Esophagus squamous epithelium (tissue), 5 donors: ENCODE data around the gene KBTBD12. TPM values are rescaled to one million over a fixed set of nuclear protein-coding genes. Genes with fewer than 3 reads are reported as not detected.

Experiments used
- DNase-seq: peaks from one replicate; lab custom pipeline; 2025; lab: John Stamatoyannopoulos, UW
- H3K27ac ChIP-seq, 4 donors: fragments of 200-600 bp; sonication (generic); one replicate each; pipeline ENCODE4 v1.5.1; 2016 to 2019; ENCODE audit warnings: mild to moderate bottlenecking in 1 of 4
- H3K27me3 ChIP-seq, 4 donors: fragments of 200-600 bp; sonication (generic); 1 replicate in 3 of 4; 2 replicates in 1 of 4; pipeline versions ENCODE4 v1.5.1 to v1.6.0; 2017 to 2021; ENCODE audit warnings: antibody characterized with exemption in 1 of 4
- H3K36me3 ChIP-seq, 3 donors: fragments of 200-600 bp; sonication (generic); one replicate each; pipeline ENCODE4 v1.5.1; 2016 to 2019
- H3K4me1 ChIP-seq, 3 donors: fragments of 200-600 bp; sonication (generic); one replicate each; pipeline ENCODE4 v1.5.1; 2017 to 2019
- H3K4me3 ChIP-seq, 4 donors: fragments of 200-600 bp; sonication (generic); 1 replicate in 3 of 4; 2 replicates in 1 of 4; pipeline ENCODE4 v1.5.1; 2016 to 2019; ENCODE audit warnings: mild to moderate bottlenecking in 2 of 4, moderate library complexity in 1 of 4
- H3K9me3 ChIP-seq, 3 donors: fragments of 200-600 bp; sonication (generic); one replicate each; pipeline ENCODE4 v1.5.1; 2016 to 2019
- POLR2A ChIP-seq, 4 donors: fragments of 450-650 bp; IDR thresholded peaks; one replicate each; pipeline ENCODE4 v1.6.1; 2017; ENCODE audit warnings: antibody characterized with exemption in 4 of 4, mild to moderate bottlenecking in 4 of 4, moderate library complexity in 3 of 4
- WGBS, 2 donors: methylation state at CpG; one replicate each; pipeline ENCODE4 v1.1.5; 2018; 5-methylcytosine and 5-hydroxymethylcytosine counted together
- intact Hi-C: fragments of 100-400 bp; cut with DNase I; formaldehyde crosslinking; loops from one replicate; pipeline ENCODE4 v1.15.0; 2022
- total RNA-seq, 4 donors: library from RNA; depleted of rRNA; stranded (reverse); fragments of >200 nt; gene quantifications; one replicate each; pipeline ENCODE4 v1.1.0, GENCODE V29; 2016
- TF ChIP-seq, protein P1 (sequence below), 6 experiments: fragments of 450-650 bp in 4 of 6; fragments of 200-600 bp in 2 of 6; sonication (generic) in 2 of 6; IDR thresholded peaks; one replicate each; pipeline ENCODE4 v1.5.1; 2016 to 2019; ENCODE audit warnings: antibody characterized with exemption in 6 of 6, mild to moderate bottlenecking in 4 of 6, moderate library complexity in 4 of 6
- donor health status: DM: yes; HTN: yes; CAD: no.

KBTBD12 gene
- total RNA-seq, 4 donors from 2014 or later: 0.38 TPM; not detected in 2

- 82% methylated on average over 5 to 7 of the region's 11 CpGs for WGBS, 2 donors
- intact Hi-C loops: no loop called here
- no peaks in the 10 kb centered on the region for H3K4me1 ChIP-seq
- no peaks in the 10 kb centered on the region for H3K27me3 ChIP-seq
- no peak for DNase-seq
- H3K4me3 ChIP-seq: no peak overlapping the region
- no peaks in the 10 kb centered on the region for H3K9me3 ChIP-seq
- TF ChIP-seq, protein P1, sequence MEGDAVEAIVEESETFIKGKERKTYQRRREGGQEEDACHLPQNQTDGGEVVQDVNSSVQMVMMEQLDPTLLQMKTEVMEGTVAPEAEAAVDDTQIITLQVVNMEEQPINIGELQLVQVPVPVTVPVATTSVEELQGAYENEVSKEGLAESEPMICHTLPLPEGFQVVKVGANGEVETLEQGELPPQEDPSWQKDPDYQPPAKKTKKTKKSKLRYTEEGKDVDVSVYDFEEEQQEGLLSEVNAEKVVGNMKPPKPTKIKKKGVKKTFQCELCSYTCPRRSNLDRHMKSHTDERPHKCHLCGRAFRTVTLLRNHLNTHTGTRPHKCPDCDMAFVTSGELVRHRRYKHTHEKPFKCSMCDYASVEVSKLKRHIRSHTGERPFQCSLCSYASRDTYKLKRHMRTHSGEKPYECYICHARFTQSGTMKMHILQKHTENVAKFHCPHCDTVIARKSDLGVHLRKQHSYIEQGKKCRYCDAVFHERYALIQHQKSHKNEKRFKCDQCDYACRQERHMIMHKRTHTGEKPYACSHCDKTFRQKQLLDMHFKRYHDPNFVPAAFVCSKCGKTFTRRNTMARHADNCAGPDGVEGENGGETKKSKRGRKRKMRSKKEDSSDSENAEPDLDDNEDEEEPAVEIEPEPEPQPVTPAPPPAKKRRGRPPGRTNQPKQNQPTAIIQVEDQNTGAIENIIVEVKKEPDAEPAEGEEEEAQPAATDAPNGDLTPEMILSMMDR (IDR thresholded peaks at IDR 0.05): no peak
- TF ChIP-seq POLR2A (IDR thresholded peaks at IDR 0.05): no peak
- H3K27ac ChIP-seq: no peak overlapping the region
- no peaks in the 10 kb centered on the region for H3K36me3 ChIP-seq
These were observed 71.8 kb downstream of the KBTBD12 start for GRCh38 chr3:127986803-127987202.

- Histone ChIP-seq H3K36me3 (no peaks in the 10 kb centered on the region), H3K4me1 (no peaks in the 10 kb centered on the region), H3K9me3 (no peaks in the 10 kb centered on the region), H3K4me3 (no peak overlapping the region), H3K27me3 (no peaks in the 10 kb centered on the region), H3K27ac (no peak overlapping the region)
- intact Hi-C loops: no loop called here
- 82 to 87% methylated on average over 4 to 7 of the region's 7 CpGs for whole genome bisulfite sequencing, 2 donors
- TF ChIP-seq, protein P1 (IDR thresholded peaks at IDR 0.05): no peak
- no peak for TF ChIP-seq POLR2A (IDR thresholded peaks at IDR 0.05)
- no peak for DNase-seq
These were observed 72.4 kb downstream of the KBTBD12 start for GRCh38 chr3:127987309-127987995.

DNA sequence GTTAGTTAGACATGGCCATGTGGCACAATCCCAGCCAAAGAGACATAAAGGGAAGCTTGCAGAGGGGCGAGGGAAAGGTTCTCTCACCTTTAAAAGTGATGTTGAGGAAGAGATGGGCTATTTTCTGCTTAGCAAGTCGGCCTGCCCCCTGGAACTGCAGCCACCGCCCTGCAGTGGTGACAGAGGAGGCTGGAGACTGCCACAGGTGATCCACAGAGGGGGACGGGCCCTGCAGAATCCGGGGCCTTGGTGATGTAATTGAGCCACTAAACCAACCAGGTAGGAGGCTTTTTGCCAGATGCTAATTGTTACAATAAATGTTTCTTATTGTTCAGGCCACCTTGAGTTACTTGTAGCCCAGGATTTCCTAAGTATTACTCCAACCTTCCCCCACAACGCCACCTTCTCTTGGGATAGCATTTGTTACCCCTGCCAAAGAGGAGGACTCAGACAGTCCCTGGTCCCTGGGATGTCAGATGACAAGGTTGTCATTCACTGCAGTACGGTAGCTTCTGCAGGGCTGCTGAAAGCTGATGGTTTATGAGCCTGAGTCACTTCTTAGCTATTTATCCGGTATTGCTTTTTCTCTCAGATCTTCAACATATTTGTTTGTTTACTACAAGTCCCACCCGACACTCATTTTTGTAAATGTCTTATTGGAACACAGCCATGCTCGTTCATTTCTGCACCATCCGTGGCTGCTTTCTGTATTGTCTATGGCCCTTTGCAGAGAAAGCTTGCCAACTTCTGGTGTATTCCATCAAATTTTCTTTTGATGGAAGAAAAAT, 73.9 kb downstream of the KBTBD12 start:
- Histone ChIP-seq H3K4me1 (no peaks in the 10 kb centered on the region), H3K9me3 (no peaks in the 10 kb centered on the region), H3K27me3 (no peaks in the 10 kb centered on the region), H3K36me3 (no peaks in the 10 kb centered on the region), H3K4me3 (no peak overlapping the region), H3K27ac (no peak overlapping the region)
- WGBS, 2 donors: 67 to 70% methylated on average over 9 to 11 of the region's 11 CpGs
- DNase-seq: no peak
- TF ChIP-seq, protein P1 (IDR thresholded peaks at IDR 0.05): no peak
- TF ChIP-seq POLR2A (IDR thresholded peaks at IDR 0.05): no peak
- intact Hi-C loops: no loop called here

- intact Hi-C loops: no loop called here
- H3K9me3 ChIP-seq: no peaks in the 10 kb centered on the region
- DNase-seq: no peak
- H3K27me3 ChIP-seq: no peaks in the 10 kb centered on the region
- no peak overlapping the region for H3K4me3 ChIP-seq
- H3K4me1 ChIP-seq: no peaks in the 10 kb centered on the region
- no peaks in the 10 kb centered on the region for H3K36me3 ChIP-seq
- H3K27ac ChIP-seq: no peak overlapping the region
- WGBS, 2 donors: 78% methylated on average over 7 of the region's 17 CpGs; no CpG with 5 or more reads in 1 of the 2 donors
- TF ChIP-seq, protein P1 (IDR thresholded peaks at IDR 0.05): no peak
- no peak for TF ChIP-seq POLR2A (IDR thresholded peaks at IDR 0.05)
These were observed 75.0 kb downstream of the KBTBD12 start for GRCh38 chr3:127990051-127990450.

GRCh38 chr3:127990461-127990860, 75.4 kb downstream of the KBTBD12 start:
- no peaks in the 10 kb centered on the region for H3K4me1 ChIP-seq
- H3K27ac ChIP-seq: no peak overlapping the region
- WGBS, 2 donors: 68 to 84% methylated on average over 5 of the region's 11 CpGs
- H3K4me3 ChIP-seq: no peak overlapping the region
- no peak for DNase-seq
- intact Hi-C loops: no loop called here
- no peaks in the 10 kb centered on the region for H3K9me3 ChIP-seq
- TF ChIP-seq, protein P1 (IDR thresholded peaks at IDR 0.05): no peak
- TF ChIP-seq POLR2A (IDR thresholded peaks at IDR 0.05): no peak
- no peaks in the 10 kb centered on the region for H3K36me3 ChIP-seq
- no peaks in the 10 kb centered on the region for H3K27me3 ChIP-seq
